HL-60 (cell line): ENCODE results near the gene SUCNR1.
"Not testable (repeated sequence)": the region's sequence is repeated elsewhere in the genome, so short reads cannot be mapped to it uniquely, and the experiment has no call there.

Experiments
- DNase-seq, 2 experiments: peaks; one replicate each; pipeline ENCODE4 v3.0.0-alpha.2; 2010 to 2020; ENCODE audit warnings: low read depth in 1 of 2, low spot score in 1 of 2
- H3K27ac ChIP-seq: fragments of 250-450 bp; sonication (Bioruptor Pico); replicated peaks from 2 replicates; pipeline ENCODE4 v1.5.1; 2020; ENCODE audit warnings: mild to moderate bottlenecking, moderate library complexity
- H3K27me3 ChIP-seq: fragments of 250-450 bp; sonication (Bioruptor Pico); 2 replicates; pipeline ENCODE4 v1.5.1; 2021; ENCODE audit warnings: mild to moderate bottlenecking, moderate library complexity; ENCODE audit not compliant: insufficient read depth, poor library complexity, severe bottlenecking
- H3K4me3 ChIP-seq: replicated peaks from 2 replicates; pipeline ENCODE4 v1.5.1; 2011; ENCODE audit warnings: mild to moderate bottlenecking, control low read depth, low read length; ENCODE audit not compliant: insufficient read depth
- CTCF ChIP-seq: IDR thresholded peaks from one replicate; pipeline ENCODE4 v1.5.1; 2011; ENCODE audit warnings: low read length, control low read depth, inconsistent platforms; ENCODE audit not compliant: insufficient read depth
- GABPA ChIP-seq: IDR thresholded peaks from 2 replicates; pipeline ENCODE4 v1.6.1; 2012; ENCODE audit warnings: low read depth
- POLR2AphosphoS5 ChIP-seq: IDR thresholded peaks from 2 replicates; pipeline ENCODE4 v1.6.1; 2012; ENCODE audit warnings: low read depth
- REST ChIP-seq: IDR thresholded peaks from 2 replicates; pipeline ENCODE4 v1.6.1; 2012; ENCODE audit warnings: low read depth; ENCODE audit not compliant: insufficient replicate concordance
- SPI1 ChIP-seq: IDR thresholded peaks from 2 replicates; pipeline ENCODE4 v1.6.1; 2012; ENCODE audit warnings: low read depth, mild to moderate bottlenecking, borderline replicate concordance

Gene SUCNR1

GRCh38 chr3:151898564-151899261 is 25.3 kb downstream of the SUCNR1 start:
- H3K4me3 ChIP-seq, H3K27me3 ChIP-seq, DNase-seq, H3K27ac ChIP-seq: not testable (repeated sequence)
- peak; percentile 65; the same call in 1 of the 2 replicates for TF ChIP-seq SPI1

GRCh38 chr3:151899996-151900395 is 26.6 kb downstream of the SUCNR1 start:
- TF ChIP-seq GABPA = no peak
- no peak for TF ChIP-seq SPI1
- TF ChIP-seq POLR2AphosphoS5 = no peak
- TF ChIP-seq REST = no peak
- TF ChIP-seq CTCF = no peak
- H3K27me3 ChIP-seq = no peaks in the 10 kb centered on the region
- no peak overlapping the region for H3K27ac ChIP-seq
- no peak for DNase-seq
- no peak overlapping the region for H3K4me3 ChIP-seq

- Histone ChIP-seq H3K27me3 (no peaks in the 10 kb centered on the region), H3K27ac (no peak overlapping the region), H3K4me3 (no peak overlapping the region)
- TF ChIP-seq REST = no peak
- TF ChIP-seq GABPA = no peak
- TF ChIP-seq SPI1 = no peak
- no peak for TF ChIP-seq CTCF
- no peak for TF ChIP-seq POLR2AphosphoS5
- DNase-seq = no peak
These were observed 27.0 kb downstream of the SUCNR1 start for GRCh38 chr3:151900460-151900859.

- no peak overlapping the region for H3K4me3 ChIP-seq
- DNase-seq = no peak
- H3K27me3 ChIP-seq = no peaks in the 10 kb centered on the region
- H3K27ac ChIP-seq = no peak overlapping the region
- no peak for TF ChIP-seq REST
- TF ChIP-seq CTCF = no peak
- TF ChIP-seq SPI1 = no peak
- no peak for TF ChIP-seq POLR2AphosphoS5
- no peak for TF ChIP-seq GABPA
These were observed 27.6 kb downstream of the SUCNR1 start for GRCh38 chr3:151900884-151901643.
